GM21717 (cell line): ENCODE results near the gene PCDHGA9.
"Not testable (repeated sequence)": the region's sequence is repeated elsewhere in the genome, so short reads cannot be mapped to it uniquely, and the experiment has no call there.

ENCODE experiments used
- ATAC-seq: cut with Tn5 transposase; IDR thresholded peaks from one replicate; pipeline ENCODE4 v1.9.1; 2021; ENCODE audit warnings: mild to moderate bottlenecking, moderate library complexity; ENCODE audit not compliant: unreplicated experiment

The PCDHGA9 gene

DNA sequence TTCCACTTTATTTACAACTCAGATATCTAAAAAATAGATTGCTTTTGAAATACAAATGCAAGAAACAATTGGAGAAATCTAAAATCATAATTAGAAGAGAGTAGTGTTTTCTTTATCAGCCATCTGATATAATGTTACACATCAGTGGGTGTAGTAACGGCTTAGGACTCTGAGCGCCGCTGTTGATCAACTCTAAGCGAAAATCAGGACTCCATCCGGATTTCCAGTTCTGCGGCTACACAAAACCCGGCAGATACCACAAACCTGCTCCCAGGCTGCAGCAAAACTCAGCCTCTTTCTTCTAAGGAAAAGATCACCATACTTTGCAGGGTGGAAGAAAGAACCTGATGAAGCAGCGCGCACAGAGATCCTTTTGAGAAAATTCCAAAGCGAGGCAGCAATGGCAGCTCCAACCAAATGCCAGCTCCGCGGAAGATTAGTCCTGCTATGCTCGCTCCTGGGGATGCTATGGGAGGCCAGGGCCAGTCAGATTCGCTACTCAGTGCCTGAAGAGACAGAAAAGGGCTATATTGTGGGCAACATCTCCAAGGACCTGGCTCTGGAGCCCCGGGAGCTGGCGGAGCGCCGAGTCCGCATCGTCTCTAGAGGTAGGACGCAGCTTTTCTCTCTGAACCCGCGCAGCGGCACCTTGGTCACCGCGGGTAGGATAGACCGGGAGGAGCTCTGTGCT, at the start of gene PCDHGA9:
Gene PCDHGA9 (plus strand): TSS at position 226 of the 691 bp plus-strand sequence. CDS start 175 bp downstream, at position 401.
- ATAC-seq = no peak

DNA sequence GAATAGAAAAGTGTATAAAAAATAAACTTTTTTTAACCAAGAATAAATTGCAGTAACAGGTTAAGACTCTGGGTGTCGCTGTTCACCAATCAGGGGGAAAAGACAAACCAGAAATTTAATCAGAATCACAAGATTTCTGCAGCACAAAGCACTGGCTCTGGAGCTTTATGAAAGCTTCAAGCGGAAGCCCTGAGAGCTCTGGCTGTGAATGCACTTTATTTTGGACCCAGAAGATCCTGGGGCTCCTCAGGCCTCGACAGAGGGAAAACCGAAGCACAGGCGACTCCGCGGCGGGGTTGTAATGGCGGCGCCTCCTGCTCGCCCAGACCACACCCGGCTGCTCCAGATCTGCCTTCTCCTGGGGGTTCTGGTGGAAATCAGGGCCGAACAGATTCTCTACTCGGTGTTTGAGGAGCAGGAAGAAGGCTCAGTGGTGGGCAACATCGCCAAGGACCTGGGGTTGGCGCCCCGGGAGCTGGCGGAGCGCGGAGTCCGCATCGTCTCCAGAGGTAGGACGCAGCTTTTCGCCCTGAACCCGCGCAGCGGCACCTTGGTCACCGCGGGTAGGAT, 47.6 kb upstream of the PCDHGA9 start, which contains the start of gene PCDHGA4:
Gene PCDHGA4 (plus strand): TSS at position 122 of the 570 bp plus-strand sequence. CDS start 87 bp downstream, at position 209.
- no peak for ATAC-seq

DNA sequence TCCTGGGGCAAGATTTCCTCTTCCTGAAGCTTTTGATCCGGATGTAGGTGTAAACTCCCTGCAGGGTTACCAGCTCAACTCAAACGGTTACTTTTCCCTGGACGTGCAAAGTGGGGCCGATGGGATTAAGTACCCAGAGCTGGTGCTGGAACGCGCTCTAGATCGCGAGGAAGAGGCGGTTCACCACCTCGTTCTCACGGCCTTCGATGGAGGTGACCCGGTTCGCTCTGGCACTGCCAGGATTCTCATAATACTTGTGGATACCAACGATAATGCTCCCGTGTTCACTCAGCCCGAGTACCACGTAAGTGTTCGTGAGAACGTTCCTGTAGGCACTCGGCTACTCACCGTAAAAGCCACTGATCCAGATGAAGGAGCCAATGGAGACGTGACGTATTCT, 46.9 kb upstream of the PCDHGA9 start:
- ATAC-seq = no peak

DNA sequence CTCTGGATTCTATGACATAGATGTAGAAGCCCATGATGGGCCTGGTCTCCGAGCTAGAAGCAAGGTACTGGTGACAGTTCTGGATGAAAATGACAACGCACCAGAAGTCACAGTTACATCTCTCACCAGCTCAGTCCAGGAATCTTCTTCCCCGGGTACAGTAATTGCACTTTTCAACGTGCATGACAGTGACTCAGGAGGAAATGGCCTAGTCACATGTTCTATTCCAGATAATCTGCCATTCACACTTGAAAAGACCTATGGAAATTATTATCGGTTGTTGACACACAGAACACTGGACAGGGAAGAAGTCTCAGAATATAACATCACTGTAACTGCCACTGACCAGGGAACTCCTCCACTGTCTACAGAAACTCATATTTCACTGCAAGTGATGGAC, 46.4 kb upstream of the PCDHGA9 start:
- no peak for ATAC-seq

DNA sequence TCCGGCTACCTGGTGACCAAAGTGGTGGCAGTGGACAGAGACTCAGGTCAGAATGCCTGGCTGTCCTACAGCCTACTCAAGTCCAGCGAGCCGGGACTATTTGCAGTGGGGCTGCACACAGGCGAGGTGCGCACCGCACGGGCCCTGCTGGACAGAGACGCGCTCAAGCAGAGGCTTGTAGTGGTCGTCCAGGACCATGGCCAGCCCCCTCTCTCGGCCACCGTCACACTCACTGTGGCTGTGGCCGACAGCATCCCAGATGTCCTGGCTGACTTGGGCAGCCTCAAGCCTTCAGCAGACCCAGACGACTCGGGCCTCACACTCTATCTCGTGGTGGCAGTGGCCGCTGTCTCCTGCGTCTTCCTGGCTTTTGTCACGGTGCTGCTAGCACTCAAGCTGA, 45.6 kb upstream of the PCDHGA9 start:
- no peak for ATAC-seq

DNA sequence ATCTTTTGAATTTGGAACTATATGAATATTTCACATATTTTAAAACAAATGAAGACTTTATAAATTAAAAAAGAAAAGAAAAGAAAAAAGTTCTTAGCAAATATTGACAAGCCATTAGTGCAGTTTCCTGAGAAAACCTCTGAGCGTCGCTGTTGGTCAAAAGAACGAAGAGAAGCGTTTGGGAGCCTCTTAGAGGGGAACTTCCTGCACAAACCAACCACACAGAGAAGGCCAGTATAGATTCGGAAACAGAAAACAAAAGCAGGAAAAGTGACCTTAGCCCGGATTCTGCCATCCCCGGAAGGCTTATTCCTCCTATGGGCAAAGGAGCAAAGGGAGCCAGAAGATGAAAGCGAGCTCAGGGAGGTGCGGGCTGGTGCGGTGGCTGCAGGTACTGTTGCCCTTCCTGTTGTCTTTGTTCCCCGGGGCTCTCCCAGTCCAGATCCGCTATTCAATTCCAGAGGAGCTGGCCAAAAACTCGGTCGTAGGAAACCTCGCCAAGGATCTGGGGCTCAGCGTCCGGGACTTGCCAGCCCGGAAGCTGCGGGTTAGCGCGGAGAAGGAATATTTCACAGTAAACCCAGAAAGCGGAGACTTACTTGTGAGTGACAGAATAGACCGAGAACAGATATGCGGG, 42.7 kb upstream of the PCDHGA9 start, which contains the start of gene PCDHGB2:
Gene PCDHGB2 (plus strand): TSS at position 205 of the 637 bp plus-strand sequence. CDS start 142 bp downstream, at position 347.
- ATAC-seq = peak; percentile 78

DNA sequence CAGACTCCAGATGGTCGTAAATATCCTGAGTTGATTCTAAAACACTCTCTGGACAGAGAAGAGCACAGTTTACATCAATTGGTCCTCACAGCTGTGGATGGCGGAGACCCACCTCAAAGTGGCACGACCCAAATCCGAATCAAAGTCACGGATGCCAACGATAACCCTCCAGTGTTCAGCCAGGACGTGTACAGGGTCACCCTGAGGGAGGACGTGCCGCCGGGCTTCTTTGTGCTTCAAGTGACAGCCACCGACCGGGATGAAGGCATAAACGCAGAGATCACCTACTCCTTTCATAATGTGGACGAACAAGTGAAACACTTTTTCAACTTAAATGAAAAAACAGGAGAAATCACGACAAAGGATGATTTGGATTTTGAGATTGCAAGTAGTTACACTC, 41.9 kb upstream of the PCDHGA9 start:
- ATAC-seq = no peak

DNA sequence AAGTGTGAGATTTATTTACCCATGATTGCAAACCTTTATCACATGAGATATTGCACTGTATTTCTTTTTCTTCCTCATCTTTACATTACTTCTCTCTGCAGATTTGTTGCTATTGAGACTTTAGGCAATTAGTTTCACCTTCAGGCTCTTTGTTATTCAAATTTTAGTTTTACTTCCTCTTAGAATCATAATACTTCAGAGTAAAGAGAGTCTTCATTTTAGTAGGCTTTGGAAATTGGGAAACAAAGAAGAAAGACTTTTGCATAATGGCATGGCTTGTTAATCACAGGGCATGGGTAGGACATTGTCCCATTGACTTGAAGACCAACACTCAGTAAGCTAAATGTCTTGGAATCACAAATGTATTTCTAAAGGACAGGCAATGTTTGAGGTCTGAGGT, 39.9 kb upstream of the PCDHGA9 start:
- no peak for ATAC-seq

DNA sequence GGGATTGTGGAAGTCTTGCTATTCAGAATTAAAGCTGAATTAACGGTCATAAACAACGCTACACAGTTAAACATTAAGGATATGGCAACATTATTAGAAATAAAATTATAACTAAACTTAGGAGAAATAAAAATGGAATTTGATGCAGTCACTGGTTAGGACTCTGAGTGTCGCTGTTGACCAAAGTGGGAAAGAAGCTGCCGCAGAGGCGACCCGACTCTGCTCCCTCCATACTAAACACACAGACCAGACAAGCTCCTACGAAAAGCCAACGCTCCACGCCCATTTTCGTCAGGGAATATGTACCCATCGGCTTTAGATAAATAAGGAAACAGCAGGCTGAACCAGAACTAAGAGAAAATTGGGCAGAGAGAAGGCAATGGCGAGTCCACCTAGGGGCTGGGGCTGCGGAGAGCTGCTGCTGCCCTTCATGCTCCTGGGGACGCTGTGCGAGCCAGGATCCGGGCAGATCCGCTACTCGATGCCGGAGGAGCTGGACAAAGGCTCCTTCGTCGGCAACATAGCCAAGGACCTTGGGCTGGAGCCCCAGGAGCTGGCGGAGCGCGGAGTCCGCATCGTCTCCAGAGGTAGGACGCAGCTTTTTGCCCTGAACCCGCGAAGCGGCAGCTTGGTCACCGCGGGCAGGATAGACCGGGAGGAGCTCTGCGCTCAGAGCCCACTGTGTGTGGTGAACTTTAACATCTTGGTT, 38.5 kb upstream of the PCDHGA9 start, which contains the start of gene PCDHGA5:
Gene PCDHGA5 (plus strand): TSS at position 211 of the 709 bp plus-strand sequence. CDS start 169 bp downstream, at position 380.
- no peak for ATAC-seq

DNA sequence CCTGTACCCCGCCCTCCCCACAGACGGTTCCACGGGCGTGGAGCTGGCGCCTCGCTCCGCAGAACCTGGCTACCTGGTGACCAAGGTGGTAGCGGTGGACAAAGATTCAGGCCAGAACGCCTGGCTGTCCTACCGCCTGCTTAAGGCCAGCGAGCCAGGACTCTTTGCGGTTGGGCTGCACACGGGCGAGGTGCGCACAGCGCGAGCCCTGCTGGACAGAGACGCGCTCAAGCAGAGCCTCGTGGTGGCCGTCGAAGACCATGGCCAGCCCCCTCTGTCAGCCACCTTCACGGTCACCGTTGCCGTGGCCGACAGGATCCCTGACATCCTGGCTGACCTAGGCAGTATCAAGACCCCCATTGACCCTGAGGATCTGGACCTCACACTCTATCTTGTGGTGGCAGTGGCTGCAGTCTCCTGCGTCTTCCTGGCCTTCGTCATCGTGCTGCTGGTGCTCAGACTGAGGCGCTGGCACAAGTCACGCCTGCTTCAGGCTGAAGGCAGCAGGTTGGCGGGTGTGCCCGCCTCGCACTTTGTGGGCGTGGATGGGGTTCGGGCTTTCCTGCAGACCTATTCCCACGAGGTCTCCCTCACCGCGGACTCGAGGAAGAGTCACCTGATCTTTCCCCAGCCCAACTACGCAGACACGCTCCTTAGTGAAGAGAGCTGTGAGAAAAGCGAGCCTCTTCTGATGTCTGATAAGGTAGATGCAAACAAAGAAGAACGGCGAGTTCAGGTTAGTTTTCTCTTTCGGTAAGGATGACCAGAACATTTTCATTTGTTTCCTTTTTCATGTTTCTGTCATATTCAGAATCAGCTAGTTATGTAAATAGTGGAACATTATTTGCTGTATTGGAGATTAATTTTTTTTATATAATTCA, 36.3 kb upstream of the PCDHGA9 start:
- ATAC-seq = no peak

DNA sequence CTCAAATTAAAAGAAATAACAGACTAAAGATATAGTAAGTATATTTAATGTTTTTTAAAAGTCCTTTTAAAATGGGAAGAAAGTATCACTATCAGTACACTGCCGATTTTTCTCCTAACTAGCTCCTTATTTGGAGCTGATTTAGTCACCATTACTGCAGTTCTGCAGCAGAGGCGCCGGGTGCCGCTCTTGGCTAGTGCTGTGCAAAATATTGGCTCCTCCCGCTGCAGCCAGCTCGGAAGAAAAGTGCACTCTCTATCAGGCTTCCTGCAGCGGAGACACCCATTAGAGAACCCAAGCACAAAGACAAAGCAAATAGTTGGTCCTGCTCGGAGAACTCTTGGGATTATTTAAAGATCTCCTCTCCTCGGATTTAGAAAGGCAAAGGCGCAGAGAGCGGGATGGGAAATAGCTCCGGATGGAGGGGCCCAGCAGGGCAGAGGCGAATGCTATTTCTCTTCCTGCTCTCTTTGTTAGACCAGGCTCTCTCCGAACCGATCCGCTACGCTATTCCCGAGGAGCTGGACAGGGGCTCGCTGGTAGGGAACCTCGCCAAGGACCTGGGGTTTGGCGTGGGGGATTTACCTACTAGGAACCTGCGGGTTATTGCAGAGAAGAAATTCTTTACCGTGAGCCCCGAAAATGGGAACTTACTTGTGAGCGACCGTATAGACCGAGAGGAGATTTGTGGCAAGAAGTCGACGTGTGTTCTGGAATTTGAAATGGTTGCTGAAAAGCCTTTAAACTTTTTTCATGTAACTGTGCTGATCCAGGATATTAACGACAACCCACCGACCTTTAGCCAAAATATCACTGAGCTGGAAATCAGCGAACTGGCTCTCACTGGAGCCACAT, 32.4 kb upstream of the PCDHGA9 start, which contains the start of gene PCDHGB3:
Gene PCDHGB3 (plus strand): TSS at position 249 of the 855 bp plus-strand sequence. CDS start 153 bp downstream, at position 402.
- peak; percentile 73 for ATAC-seq

DNA sequence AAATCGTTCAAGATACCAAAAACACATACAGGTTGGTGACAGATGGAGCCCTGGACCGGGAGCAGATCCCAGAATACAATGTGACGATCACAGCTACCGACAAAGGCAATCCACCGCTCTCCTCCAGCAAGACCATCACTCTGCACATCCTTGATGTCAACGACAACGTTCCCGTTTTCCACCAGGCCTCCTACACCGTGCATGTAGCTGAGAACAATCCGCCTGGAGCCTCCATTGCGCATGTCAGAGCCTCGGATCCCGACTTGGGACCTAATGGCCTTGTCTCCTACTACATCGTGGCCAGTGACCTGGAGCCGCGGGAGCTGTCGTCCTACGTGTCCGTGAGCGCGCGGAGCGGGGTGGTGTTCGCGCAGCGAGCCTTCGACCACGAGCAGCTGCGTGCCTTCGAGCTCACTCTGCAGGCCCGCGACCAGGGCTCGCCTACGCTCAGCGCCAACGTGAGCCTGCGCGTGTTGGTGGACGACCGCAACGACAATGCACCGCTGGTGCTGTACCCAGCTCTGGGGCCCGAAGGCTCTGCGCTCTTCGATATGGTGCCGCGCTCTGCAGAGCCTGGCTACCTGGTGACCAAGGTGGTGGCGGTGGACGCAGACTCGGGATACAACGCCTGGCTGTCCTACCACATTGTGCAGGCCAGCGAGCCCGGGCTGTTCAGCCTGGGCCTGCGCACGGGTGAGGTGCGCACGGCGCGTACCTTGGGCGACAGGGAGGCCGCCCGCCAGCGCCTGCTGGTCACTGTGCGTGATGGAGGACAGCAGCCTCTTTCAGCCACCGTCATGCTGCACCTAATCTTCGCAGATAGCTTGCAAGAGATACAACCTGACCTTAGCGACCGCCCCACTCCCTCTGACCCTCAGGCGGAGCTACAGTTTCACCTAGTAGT, 30.8 kb upstream of the PCDHGA9 start:
- no peak for ATAC-seq

DNA sequence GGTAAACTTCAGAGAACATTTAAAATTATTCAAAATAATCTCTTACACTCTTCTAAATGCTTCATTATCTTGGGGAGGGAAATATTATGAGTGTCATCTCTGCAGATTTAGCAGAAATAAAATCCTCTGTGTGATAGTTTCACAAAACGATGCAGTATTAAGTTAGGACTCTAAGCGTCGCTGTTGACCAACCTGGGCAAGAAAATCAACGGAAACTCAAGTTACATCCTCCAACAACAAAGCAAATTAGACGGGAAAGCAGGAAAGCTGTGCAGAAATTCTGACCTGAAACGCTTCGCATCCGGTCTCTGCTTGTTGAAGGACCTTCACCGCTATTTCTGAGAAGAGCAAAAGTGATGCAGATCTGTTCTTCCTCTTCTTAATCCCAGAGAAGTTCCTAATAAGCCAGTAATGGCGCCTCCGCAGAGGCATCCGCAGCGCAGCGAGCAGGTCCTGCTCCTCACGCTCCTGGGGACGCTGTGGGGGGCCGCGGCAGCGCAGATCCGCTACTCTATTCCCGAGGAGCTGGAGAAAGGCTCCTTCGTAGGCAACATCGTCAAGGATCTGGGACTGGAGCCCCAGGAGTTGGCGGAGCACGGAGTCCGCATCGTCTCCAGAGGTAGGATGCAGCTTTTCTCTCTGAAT, 28.8 kb upstream of the PCDHGA9 start, which contains the start of gene PCDHGA6:
Gene PCDHGA6 (plus strand): TSS at position 219 of the 645 bp plus-strand sequence. CDS start 193 bp downstream, at position 412.
- no peak for ATAC-seq

DNA sequence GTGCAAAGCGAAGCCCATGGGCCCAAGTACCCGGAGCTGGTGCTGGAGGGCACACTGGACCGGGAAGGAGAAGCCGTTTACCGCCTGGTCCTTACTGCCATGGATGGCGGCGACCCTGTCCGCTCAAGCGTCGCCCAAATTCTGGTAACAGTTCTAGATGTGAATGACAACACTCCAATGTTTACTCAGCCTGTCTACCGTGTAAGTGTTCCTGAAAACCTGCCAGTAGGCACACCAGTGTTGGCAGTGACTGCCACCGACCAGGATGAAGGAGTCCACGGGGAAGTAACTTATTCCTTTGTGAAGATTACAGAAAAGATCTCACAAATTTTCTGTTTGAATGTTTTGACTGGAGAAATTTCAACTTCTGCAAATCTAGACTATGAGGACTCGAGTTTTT, 28.0 kb upstream of the PCDHGA9 start:
- no peak for ATAC-seq

DNA sequence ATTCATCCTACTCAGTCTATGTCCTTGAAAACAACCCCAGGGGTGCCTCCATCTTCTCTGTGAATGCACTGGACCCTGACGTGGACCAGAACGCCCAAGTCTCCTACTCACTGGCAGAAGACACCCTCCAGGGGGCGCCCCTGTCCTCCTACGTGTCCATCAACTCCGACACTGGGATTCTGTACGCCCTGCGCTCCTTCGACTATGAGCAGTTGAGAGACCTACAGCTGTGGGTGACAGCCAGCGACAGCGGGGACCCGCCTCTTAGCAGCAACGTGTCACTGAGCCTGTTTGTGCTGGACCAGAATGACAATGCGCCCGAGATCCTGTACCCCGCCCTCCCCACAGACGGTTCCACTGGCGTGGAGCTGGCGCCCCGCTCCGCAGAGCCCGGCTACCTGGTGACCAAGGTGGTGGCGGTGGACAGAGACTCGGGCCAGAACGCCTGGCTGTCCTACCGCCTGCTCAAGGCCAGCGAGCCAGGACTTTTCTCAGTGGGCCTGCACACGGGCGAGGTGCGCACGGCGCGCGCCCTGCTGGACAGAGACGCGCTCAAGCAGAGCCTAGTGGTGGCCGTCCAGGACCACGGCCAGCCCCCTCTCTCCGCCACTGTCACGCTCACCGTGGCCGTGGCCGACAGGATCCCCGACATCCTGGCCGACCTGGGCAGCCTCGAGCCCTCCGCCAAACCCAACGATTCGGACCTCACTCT, 27.0 kb upstream of the PCDHGA9 start:
- ATAC-seq = not testable (repeated sequence)

DNA sequence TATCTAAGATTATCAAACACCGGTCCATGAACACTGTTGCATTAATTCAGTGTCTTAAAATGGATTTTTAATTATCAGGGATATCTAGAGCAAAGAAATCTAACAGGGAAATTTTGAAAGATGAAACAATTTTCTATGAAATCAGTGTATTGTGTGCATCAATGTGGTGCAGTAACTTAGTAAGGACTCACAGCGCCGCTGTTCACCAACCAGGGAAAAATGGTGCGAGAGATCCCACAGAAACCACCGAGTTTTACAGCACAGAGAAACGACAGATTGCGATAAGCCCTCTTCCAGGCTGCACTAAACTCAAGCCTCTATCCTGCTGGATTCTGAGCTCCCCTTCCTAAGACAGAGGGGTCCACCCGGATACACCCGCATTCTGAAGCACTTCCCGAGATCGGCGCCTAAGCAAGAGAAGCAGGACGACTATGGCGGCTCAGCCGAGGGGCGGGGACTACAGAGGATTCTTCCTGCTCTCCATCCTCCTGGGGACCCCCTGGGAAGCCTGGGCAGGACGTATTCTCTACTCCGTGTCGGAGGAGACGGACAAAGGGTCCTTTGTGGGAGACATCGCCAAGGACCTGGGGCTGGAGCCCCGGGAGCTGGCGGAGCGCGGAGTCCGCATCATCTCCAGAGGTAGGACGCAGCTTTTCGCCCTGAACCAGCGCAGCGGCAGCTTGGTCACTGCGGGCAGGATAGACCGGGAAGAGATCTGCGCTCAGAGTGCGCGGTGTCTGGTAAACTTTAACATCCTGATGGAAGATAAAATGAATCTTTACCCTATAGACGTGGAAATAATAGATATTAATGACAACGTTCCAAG, 19.9 kb upstream of the PCDHGA9 start, which contains the start of gene PCDHGA7:
Gene PCDHGA7 (plus strand): TSS at position 274 of the 826 bp plus-strand sequence. CDS start 158 bp downstream, at position 432.
- ATAC-seq = no peak
